Testis (tissue), 5 donors: ENCODE results near the gene SSX2IP. TPM values are rescaled to one million over a fixed set of nuclear protein-coding genes. Genes with fewer than 3 reads are reported as not detected.

Experiments
- DNase-seq: peaks from one replicate; pipeline ENCODE4 v3.0.0-alpha.2; 2019
- H3K27ac ChIP-seq, 2 donors: fragments of 200-600 bp; sonication (generic); one replicate each; pipeline ENCODE4 v1.5.1; 2019
- H3K27me3 ChIP-seq: fragments of 200-600 bp; sonication (generic); one replicate; pipeline ENCODE4 v1.5.1; 2019
- H3K36me3 ChIP-seq: fragments of 200-600 bp; sonication (generic); one replicate; pipeline ENCODE4 v1.5.1; 2017; ENCODE audit warnings: low read depth; ENCODE audit errors: missing control alignments
- H3K4me1 ChIP-seq: fragments of 200-600 bp; sonication (generic); one replicate; pipeline ENCODE4 v1.5.1; 2019
- H3K4me3 ChIP-seq, 2 donors: fragments of 200-600 bp; sonication (generic); one replicate each; pipeline ENCODE4 v1.5.1; 2017 to 2019
- H3K9me3 ChIP-seq: fragments of 200-600 bp; sonication (generic); one replicate; pipeline ENCODE4 v1.5.1; 2017
- POLR2A ChIP-seq: fragments of 450-650 bp; IDR thresholded peaks from one replicate; pipeline ENCODE4 v1.6.1; 2017; ENCODE audit warnings: antibody characterized with exemption, mild to moderate bottlenecking, moderate library complexity
- WGBS, 2 donors: methylation state at CpG; one replicate each; pipeline ENCODE4 v1.1.5; 2018; 5-methylcytosine and 5-hydroxymethylcytosine counted together
- intact Hi-C: fragments of 100-400 bp; cut with DNase I; formaldehyde crosslinking; loops from one replicate; pipeline ENCODE4 v1.15.1; 2023; ENCODE audit warnings: low total_unique reads
- long read RNA-seq, 2 donors: transcript quantifications; one replicate each; lab custom pipeline, GENCODE V29; 2026
- polyA plus RNA-seq: library from polyadenylated mRNA; stranded (reverse); fragments of 350-450 nt; fragmentation: Illumina TruSeq; extraction: RNeasy Lipid Tissue Mini Kit (QIAGEN cat#74804); gene quantifications from one replicate; pipeline ENCODE4 v1.2.3, GENCODE V29; 2014; ENCODE audit warnings: low read depth, low replicate concordance; ENCODE audit not compliant: insufficient read depth
- total RNA-seq, 2 donors: library from RNA; depleted of rRNA; stranded (reverse); fragments of >200 nt; gene quantifications; one replicate each; pipeline ENCODE4 v1.2.3, GENCODE V29; 2016
- TF ChIP-seq, protein P1 (sequence below), 3 experiments: fragments of 450-650 bp in 2 of 3; fragments of 200-600 bp in 1 of 3; sonication (generic) in 1 of 3; IDR thresholded peaks; one replicate each; pipeline ENCODE4 v1.5.1; 2016 to 2019; ENCODE audit warnings: antibody characterized with exemption in 3 of 3, mild to moderate bottlenecking in 2 of 3, moderate library complexity in 1 of 3

Gene SSX2IP
- total RNA-seq (100 to 1,000 TPM in 1 of 2 donors, 10 to 100 TPM in 1; 64.6 to 128 TPM), polyA plus RNA-seq (158 TPM)
- long read RNA-seq, donor 1, full-length matches to known transcripts, result 3 of 3 reads
- long read RNA-seq, donor 1, partial matches to known transcripts, result 0 of 3 reads
- long read RNA-seq, donor 1, other reads (novel, unspliced or antisense), result 0 of 3 reads
- long read RNA-seq, donor 2, result 0 reads

DNA sequence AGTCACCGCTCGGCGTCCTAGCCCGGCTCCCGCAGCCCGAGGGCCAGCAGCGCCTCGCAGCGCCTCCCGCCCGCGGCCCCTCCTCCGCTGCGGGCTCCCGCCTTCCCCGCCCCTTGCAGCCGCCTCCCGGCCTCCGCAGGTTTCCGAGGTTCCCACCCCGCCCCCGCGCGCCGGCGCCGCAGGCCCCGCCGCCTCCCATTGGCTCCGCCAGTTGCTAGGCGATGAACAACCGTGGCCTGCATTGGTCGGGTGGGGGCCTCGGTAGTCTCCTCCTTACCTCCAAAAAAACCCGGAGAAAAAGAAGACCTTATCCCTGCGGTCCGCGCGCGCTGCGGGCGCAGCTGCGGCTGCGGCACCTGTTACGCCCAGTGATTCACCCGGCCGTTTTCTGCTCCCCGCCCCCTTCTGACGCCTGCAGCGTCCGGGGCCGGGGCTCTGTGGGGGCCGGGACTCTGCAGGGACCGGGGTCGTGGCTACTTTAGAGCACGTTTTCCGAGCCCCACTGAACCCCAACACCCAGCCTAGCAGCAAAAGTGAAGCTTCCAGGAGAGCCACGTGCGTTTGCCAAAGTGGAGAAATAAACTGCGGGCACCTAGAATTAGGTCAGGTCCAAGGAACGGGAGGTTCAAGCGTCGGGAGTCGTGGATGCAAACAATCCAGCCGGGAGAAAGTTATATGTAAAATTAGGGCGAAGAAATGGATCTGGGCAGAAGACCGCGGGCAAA lies at the start of gene SSX2IP:
Gene SSX2IP, minus strand, starts transcription at position 65 of the 725 bp plus-strand sequence. CDS start 19,242 bp downstream, outside the sequence.
- TF ChIP-seq POLR2A, result no peak
- TF ChIP-seq, protein P1, sequence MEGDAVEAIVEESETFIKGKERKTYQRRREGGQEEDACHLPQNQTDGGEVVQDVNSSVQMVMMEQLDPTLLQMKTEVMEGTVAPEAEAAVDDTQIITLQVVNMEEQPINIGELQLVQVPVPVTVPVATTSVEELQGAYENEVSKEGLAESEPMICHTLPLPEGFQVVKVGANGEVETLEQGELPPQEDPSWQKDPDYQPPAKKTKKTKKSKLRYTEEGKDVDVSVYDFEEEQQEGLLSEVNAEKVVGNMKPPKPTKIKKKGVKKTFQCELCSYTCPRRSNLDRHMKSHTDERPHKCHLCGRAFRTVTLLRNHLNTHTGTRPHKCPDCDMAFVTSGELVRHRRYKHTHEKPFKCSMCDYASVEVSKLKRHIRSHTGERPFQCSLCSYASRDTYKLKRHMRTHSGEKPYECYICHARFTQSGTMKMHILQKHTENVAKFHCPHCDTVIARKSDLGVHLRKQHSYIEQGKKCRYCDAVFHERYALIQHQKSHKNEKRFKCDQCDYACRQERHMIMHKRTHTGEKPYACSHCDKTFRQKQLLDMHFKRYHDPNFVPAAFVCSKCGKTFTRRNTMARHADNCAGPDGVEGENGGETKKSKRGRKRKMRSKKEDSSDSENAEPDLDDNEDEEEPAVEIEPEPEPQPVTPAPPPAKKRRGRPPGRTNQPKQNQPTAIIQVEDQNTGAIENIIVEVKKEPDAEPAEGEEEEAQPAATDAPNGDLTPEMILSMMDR (IDR thresholded peaks at IDR 0.05), result no peak
- WGBS, 2 donors, result 0 to 1% methylated on average over 21 to 60 of the region's 68 CpGs
- no peaks in the 10 kb centered on the region for H3K27me3 ChIP-seq
- peak; percentile 97 for DNase-seq
- peak within 1 kb of the TSS; percentile 86 to 88 for H3K4me3 ChIP-seq
- no peaks in the 10 kb centered on the region for H3K9me3 ChIP-seq
- intact Hi-C loops, result no loop called here
- no peaks in the 10 kb centered on the region for H3K36me3 ChIP-seq
- peaks cover 16% of the 10 kb centered on the region for H3K4me1 ChIP-seq
- peak within 1 kb of the TSS; percentile 81 to 89 for H3K27ac ChIP-seq

DNA sequence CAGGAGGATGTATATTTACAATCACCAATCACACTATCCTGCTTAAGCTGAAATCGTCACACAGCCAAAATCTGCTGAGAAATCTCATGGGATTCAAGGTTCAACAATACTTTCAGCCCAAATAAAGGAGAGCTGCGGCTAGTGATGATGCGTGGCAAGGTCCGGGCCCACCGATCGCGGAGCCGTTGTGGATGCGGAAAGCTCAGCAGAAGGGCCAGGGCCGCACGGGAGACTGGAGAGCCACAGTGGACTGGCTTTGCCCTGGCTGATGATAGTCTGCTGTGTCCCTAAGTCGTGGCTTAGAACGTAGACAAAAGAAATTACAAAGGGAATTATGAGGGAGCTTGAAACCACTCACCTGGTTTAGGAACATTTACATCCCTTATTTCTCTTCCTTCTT lies 48.0 kb upstream of the SSX2IP start:
- WGBS, 2 donors, result 76 to 80% methylated on average over 13 of the region's 13 CpGs

DNA sequence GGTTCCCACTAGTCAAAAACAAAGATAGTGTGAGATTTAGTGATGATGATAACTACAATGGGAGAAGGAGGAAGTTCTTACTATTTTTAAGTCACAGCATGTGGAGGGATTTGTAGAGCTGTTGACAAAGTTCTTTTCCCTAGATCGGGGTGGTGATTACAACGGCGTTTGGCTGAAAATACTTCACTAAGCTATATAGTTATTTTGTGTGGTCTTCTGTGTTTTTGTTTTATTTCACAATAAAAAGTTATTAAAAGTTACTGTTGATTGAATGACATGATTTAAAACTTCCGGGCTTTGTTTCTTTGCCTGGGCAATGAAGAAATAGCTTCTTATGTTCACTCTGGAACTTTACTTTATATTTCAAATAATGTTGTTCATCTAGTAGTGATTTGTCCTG lies 47.3 kb upstream of the SSX2IP start:
- H3K36me3 ChIP-seq, result no peaks in the 10 kb centered on the region
- H3K27me3 ChIP-seq, result no peaks in the 10 kb centered on the region
- intact Hi-C loops, result no loop called here
- H3K27ac ChIP-seq, result no peak overlapping the region
- no peaks in the 10 kb centered on the region for H3K9me3 ChIP-seq
- 65 to 66% methylated on average over 4 of the region's 4 CpGs for WGBS, 2 donors
- no peak for DNase-seq
- H3K4me1 ChIP-seq, result no peaks in the 10 kb centered on the region
- H3K4me3 ChIP-seq, result no peak overlapping the region
- TF ChIP-seq, protein P1 (IDR thresholded peaks at IDR 0.05), result no peak
- TF ChIP-seq POLR2A, result no peak

More for the DNA sequence above, 48.0 kb upstream of the SSX2IP start:
- Histone ChIP-seq H3K9me3 (no peaks in the 10 kb centered on the region), H3K4me1 (no peaks in the 10 kb centered on the region), H3K27me3 (no peaks in the 10 kb centered on the region), H3K36me3 (no peaks in the 10 kb centered on the region), H3K27ac (no peak overlapping the region), H3K4me3 (no peak overlapping the region)
- no peak for TF ChIP-seq POLR2A
- DNase-seq, result no peak
- intact Hi-C loops, result no loop called here

DNA sequence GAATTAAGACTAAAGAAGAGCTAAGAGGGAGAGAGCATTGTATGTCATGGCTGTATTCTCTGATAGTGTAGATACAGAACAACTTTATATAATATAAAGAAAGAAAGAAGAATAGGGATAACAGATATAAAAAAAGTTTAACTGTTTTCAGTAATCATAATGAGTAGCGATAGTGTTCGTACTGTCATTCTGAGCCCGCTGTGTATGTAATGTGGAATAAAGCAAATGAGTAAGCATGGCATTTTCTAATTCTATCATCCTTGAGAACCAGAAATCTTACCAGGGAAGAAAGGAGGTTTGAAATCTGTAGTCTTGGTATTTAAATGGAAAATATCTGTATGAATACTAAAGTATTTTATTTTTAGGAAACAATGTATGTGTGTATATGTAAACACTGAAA lies 46.7 kb upstream of the SSX2IP start:
- intact Hi-C loops, result no loop called here
- DNase-seq, result no peak
- H3K27me3 ChIP-seq, result no peaks in the 10 kb centered on the region
- no peaks in the 10 kb centered on the region for H3K4me1 ChIP-seq
- WGBS, 2 donors, result 94 to 97% methylated on average over 3 of the region's 3 CpGs
- H3K9me3 ChIP-seq, result no peaks in the 10 kb centered on the region
- no peaks in the 10 kb centered on the region for H3K36me3 ChIP-seq
- TF ChIP-seq, protein P1 (IDR thresholded peaks at IDR 0.05), result no peak
- TF ChIP-seq POLR2A, result no peak
- no peak overlapping the region for H3K27ac ChIP-seq
- no peak overlapping the region for H3K4me3 ChIP-seq

DNA sequence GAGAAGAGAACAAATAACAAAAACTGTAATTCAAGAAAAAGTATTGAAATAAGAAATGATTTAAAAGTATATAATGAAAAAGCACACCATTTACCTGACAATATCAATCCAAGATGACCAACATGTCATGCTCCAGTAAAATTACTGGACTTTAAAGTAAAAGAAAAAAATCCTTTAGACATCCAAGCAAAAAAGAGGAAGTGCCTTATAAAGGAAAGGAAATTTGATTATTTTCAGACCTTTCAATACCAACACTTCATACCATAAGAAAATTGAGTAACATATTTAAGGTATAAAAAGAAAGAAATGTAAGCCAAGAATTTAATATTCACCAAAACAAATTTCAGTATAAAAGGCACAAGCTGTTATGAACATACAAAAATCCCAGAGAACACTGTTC lies 46.2 kb upstream of the SSX2IP start:
- TF ChIP-seq, protein P1 (IDR thresholded peaks at IDR 0.05), result no peak
- TF ChIP-seq POLR2A, result no peak
- intact Hi-C loops, result no loop called here

More for the DNA sequence above, 46.2 kb upstream of the SSX2IP start:
- Histone ChIP-seq H3K4me1 (no peaks in the 10 kb centered on the region), H3K9me3 (no peaks in the 10 kb centered on the region), H3K4me3 (no peak overlapping the region), H3K36me3 (no peaks in the 10 kb centered on the region), H3K27me3 (no peaks in the 10 kb centered on the region), H3K27ac (no peak overlapping the region)
- no peak for DNase-seq
